Measurements from ENCODE around the gene REN.

Gene REN

GRCh38 chr1:204192046-204192445 is 25.9 kb upstream of the REN start:
- no peak overlapping the region for H3K4me3 ChIP-seq (ENCODE audit: low read length)
- TF ChIP-seq CTCF (conservative IDR thresholded peaks at IDR 0.05; ENCODE audit: low read depth, low read length), result no peak
- DNase-seq (ENCODE audit: low read depth), result no peak

DNA sequence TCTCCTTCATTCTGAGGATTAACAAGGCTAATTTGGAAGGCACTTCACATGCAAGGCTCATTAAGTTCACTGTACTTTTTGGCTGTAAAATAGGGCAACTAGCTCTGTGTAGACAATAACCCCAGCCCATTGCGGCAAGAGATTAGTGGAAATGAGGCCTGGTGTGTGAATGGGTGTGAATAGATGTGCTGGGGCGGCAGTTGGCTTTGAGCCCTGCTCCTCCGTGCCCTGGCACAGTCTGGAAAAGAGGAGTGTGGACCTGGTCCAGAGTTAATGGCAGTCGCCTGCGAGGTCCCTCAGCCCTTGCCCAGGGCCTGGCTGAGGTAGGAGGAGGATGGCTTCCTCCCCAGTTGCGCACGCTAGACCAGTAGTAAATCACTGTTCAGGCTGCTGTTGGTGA is 25.3 kb upstream of the REN start:
- TF ChIP-seq CTCF (conservative IDR thresholded peaks at IDR 0.05; ENCODE audit: low read depth, low read length), result no peak
- H3K4me3 ChIP-seq (ENCODE audit: low read length), result no peak overlapping the region
- no peak for DNase-seq (ENCODE audit: low read depth)

DNA sequence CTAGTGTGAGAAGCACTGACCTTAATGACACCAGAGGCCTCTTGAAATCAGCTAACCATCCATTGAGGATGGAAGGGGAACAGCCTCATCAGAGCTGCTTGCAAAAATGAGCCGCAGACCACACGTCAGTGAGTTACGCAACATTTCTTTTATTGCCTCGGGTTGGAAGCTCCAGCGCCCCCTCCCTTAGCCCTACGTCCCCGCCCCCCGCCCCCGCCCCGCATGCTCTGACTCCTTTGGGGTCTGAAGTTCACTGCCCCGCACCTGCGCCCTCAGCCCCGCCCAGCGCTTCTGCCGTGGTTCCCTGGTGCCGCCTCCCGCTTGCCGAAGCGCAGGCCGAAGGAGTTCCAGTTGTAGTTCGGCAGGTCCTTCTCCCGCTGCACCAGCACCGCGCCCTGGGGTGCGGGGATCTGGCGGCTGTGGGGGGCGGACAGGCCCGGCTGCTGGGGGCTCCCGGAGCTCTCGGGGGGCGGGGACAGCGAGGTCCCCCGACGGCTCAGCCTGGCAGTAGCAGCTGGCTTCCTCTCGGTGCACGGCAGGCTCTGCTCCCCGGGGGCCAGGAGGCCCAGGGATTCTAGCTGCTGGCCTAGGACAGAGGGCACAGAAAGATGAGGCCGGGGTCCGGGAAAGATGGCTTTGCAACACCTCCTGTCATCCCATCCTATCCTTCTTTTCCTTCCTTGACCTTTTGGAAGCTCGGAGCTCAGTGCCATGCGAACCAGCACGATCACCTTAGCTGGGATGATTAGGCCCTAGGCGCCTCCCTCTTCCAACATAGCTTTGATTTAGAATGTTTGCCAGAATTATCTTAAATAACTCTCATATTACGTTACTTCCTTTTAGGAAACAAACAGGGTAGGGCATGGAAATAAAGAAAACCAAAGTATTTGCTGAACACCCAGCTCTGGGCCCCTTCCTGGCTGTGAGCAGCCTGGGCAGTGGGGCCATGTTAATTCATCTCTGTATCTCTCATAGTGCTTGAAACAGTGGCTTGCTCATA is 24.4 kb upstream of the REN start:
- no peak for DNase-seq (ENCODE audit: low read depth)
- TF ChIP-seq CTCF (conservative IDR thresholded peaks at IDR 0.05; ENCODE audit: low read depth, low read length), result no peak
- H3K4me3 ChIP-seq (ENCODE audit: low read length), result no peak overlapping the region

DNA sequence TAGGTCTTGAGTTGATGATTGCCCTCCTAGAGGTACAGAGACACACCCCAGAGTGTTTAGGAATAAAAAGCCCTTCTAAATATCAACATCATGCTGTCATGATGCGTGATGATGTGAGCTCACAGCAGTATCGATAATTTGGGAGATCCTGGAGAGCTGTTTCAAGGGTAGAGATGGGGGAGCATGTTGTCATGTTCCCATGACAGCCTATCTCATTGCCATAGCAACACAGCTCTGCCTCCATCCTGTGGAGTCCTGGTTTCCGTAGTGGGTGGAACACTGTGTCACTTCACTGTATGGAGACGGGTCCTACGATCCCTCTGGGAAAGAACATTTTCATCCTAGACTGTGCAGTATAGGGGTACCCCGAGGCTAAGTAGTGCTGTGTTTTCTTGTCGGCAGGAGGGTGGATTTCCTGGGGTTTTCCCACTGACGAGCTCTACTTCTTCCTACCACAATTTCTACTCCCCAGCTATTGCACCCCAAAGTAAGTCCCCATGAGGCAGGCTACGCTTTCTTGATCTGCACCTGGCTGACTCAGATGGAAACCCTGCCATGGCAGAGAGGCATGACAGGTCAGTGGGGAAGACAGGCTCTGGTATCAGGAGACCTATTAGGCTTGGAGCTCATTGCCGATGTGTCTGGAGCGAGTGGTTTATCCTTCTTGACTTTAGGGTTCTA is 23.0 kb upstream of the REN start:
- TF ChIP-seq CTCF (conservative IDR thresholded peaks at IDR 0.05; ENCODE audit: low read depth, low read length), result no peak
- no peak for DNase-seq (ENCODE audit: low read depth)
- no peak overlapping the region for H3K4me3 ChIP-seq (ENCODE audit: low read length)

GRCh38 chr1:204186597-204186996 is 20.5 kb upstream of the REN start:
- TF ChIP-seq CTCF (conservative IDR thresholded peaks at IDR 0.05; ENCODE audit: low read depth, low read length), result no peak
- no peak overlapping the region for H3K4me3 ChIP-seq (ENCODE audit: low read length)
- DNase-seq (ENCODE audit: low read depth), result no peak

- no peak for DNase-seq (ENCODE audit: low read depth)
- no peak for TF ChIP-seq CTCF (conservative IDR thresholded peaks at IDR 0.05; ENCODE audit: low read depth, low read length)
- no peak overlapping the region for H3K4me3 ChIP-seq (ENCODE audit: low read length)
Observed at GRCh38 chr1:204181116-204181515, 15.0 kb upstream of the REN start.

All from retinal pigment epithelial cell (primary cell).